Measurements from ENCODE around the gene TNC.

The TNC gene

GRCh38 chr9:115117999-115118878 is at the start of gene TNC:
TSS of gene TNC (minus strand) at chr9:115118157. CDS start at chr9:115091018, 27,139 bp downstream.
- TF ChIP-seq LEF1 (IDR thresholded peaks at IDR 0.05; ENCODE audit: borderline replicate concordance) = no peak
- no peak for TF ChIP-seq BHLHE40 (IDR thresholded peaks at IDR 0.05; ENCODE audit: borderline replicate concordance)
- no peak for TF ChIP-seq TARDBP (IDR thresholded peaks at IDR 0.05)
- no peak for TF ChIP-seq ELF4 (IDR thresholded peaks at IDR 0.05)
- TF ChIP-seq NFRKB (IDR thresholded peaks at IDR 0.05) = no peak
- TF ChIP-seq FOXK2 (IDR thresholded peaks at IDR 0.05) = no peak
- TF ChIP-seq L3MBTL2 (conservative IDR thresholded peaks at IDR 0.05) = peak; percentile 30; the same call in 1 of the 2 replicates
- TF ChIP-seq SUZ12 (IDR thresholded peaks at IDR 0.05) = no peak
- TF ChIP-seq HDGF (IDR thresholded peaks at IDR 0.05; ENCODE audit: borderline replicate concordance) = no peak
- CTCF ChIA-PET = interaction anchor here (0.6 to 0.7 kb wide), 2 partner anchors 14 to 48 kb away, joined by 3 read pairs; no protein-coding TSS in a partner anchor
- DNase-seq (ENCODE audit: extremely low spot score) = peak; percentile 36
- POLR2A ChIA-PET = interaction anchor here (0.6 to 1.3 kb wide), 7 partner anchors 8 to 174 kb away, joined by 3 to 5 read pairs (median 4); no protein-coding TSS in a partner anchor

DNA sequence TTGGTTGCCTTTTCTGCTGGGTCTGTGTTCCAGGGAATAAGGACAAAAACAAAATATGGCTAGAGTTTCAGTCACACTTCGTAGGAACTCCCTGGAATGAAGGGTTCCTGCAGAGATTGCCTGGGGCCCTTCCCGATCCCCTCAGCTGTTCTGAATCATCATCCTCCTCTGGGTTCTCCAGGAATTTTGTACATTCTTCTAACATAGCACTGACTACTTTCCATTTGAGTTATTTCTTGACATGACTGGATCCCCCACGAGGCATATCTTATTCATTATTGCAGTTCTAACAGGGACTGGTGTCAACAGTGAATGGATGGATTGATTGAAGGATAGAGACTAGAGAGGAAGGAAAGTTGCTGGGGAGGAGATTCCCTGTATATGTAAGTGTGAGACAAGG is 49.2 kb upstream of the TNC start:
- no peak for TF ChIP-seq BHLHE40 (IDR thresholded peaks at IDR 0.05; ENCODE audit: borderline replicate concordance)
- TF ChIP-seq SP1 (IDR thresholded peaks at IDR 0.05) = no peak
- TF ChIP-seq ELF4 (IDR thresholded peaks at IDR 0.05) = no peak
- no peak for TF ChIP-seq ZNF384 (IDR thresholded peaks at IDR 0.05)
- TF ChIP-seq NFRKB (IDR thresholded peaks at IDR 0.05) = no peak
- no peak for TF ChIP-seq FOXK2 (IDR thresholded peaks at IDR 0.05)
- TF ChIP-seq CTBP1 (IDR thresholded peaks at IDR 0.05; ENCODE audit: borderline replicate concordance) = no peak
- no peak for TF ChIP-seq HDGF (IDR thresholded peaks at IDR 0.05; ENCODE audit: borderline replicate concordance)
- TF ChIP-seq FOXA1 (IDR thresholded peaks at IDR 0.05) = no peak
- TF ChIP-seq L3MBTL2 (conservative IDR thresholded peaks at IDR 0.05) = no peak
- no peak for TF ChIP-seq ARNT (IDR thresholded peaks at IDR 0.05)
- POLR2A ChIA-PET = no interaction called here
- CTCF ChIA-PET = no interaction called here
- no peak for DNase-seq (ENCODE audit: extremely low spot score)

DNA sequence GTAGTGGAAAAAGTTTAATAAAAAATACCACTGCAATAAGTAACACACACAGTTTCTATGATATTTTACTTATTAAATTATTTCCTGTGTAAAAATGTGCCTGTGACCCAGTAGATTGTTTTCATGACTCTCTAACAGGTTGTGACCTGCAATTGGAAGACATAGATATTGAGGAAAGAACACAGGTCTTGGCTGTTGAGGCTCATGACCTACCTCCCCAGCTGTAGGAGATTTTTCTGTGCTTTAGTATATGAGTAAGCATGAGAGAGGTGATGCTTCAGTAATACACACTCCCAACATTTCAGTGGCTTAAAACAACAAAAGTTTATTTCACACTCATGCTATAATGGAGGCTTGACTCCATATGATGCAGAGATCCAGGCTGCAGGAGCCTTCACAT is 47.3 kb upstream of the TNC start:
- ChIA-PET CTCF (no interaction called here), POLR2A (no interaction called here)
- no peak for DNase-seq (ENCODE audit: extremely low spot score)
- TF ChIP-seq BHLHE40 (IDR thresholded peaks at IDR 0.05; ENCODE audit: borderline replicate concordance) (no peak), CTBP1 (IDR thresholded peaks at IDR 0.05; ENCODE audit: borderline replicate concordance) (no peak), NFRKB (IDR thresholded peaks at IDR 0.05) (no peak), ZNF384 (IDR thresholded peaks at IDR 0.05) (no peak), LEF1 (IDR thresholded peaks at IDR 0.05; ENCODE audit: borderline replicate concordance) (no peak), PKNOX1 (IDR thresholded peaks at IDR 0.05) (no peak), L3MBTL2 (conservative IDR thresholded peaks at IDR 0.05) (no peak), ARNT (IDR thresholded peaks at IDR 0.05) (no peak), FOXM1 (IDR thresholded peaks at IDR 0.05; ENCODE audit: borderline replicate concordance) (no peak), FOXA1 (IDR thresholded peaks at IDR 0.05) (no peak), HDGF (IDR thresholded peaks at IDR 0.05; ENCODE audit: borderline replicate concordance) (no peak), SUZ12 (IDR thresholded peaks at IDR 0.05) (no peak), SP1 (IDR thresholded peaks at IDR 0.05) (no peak)

DNA sequence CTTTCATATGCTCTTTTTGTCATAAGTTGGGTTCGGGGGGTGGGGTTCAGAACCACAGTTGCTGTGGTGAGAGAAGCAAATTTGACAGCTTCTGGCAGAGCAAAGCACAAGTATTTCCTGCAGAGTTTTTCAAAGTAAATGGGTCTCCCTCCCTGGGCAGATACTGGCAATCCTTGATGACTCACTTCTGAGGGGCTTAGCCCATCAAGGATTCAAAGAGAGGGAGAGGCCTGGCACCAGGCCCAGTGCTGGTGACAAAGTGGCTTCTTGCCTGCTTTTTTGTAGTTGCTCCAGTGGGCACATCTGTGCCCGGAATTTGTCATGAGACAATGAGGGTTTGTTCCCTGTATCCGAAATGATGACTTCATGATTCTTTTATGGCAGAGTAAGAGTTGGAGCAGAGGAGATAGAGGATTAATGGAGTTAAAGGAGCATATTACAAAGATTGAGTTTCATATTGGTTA is 46.6 kb upstream of the TNC start:
- CTCF ChIA-PET = no interaction called here
- TF ChIP-seq BHLHE40 (IDR thresholded peaks at IDR 0.05; ENCODE audit: borderline replicate concordance) (no peak), ARNT (IDR thresholded peaks at IDR 0.05) (no peak), FOXA1 (IDR thresholded peaks at IDR 0.05) (no peak), SUZ12 (IDR thresholded peaks at IDR 0.05) (no peak), TARDBP (IDR thresholded peaks at IDR 0.05) (no peak), FOXK2 (IDR thresholded peaks at IDR 0.05) (no peak), ZNF384 (IDR thresholded peaks at IDR 0.05) (no peak), LEF1 (IDR thresholded peaks at IDR 0.05; ENCODE audit: borderline replicate concordance) (no peak), NFRKB (IDR thresholded peaks at IDR 0.05) (no peak)
- no peak for DNase-seq (ENCODE audit: extremely low spot score)
- POLR2A ChIA-PET = no interaction called here

- CTCF ChIA-PET = no interaction called here
- DNase-seq (ENCODE audit: extremely low spot score) = no peak
These were observed 45.0 kb upstream of the TNC start for GRCh38 chr9:115162946-115163345.

DNA sequence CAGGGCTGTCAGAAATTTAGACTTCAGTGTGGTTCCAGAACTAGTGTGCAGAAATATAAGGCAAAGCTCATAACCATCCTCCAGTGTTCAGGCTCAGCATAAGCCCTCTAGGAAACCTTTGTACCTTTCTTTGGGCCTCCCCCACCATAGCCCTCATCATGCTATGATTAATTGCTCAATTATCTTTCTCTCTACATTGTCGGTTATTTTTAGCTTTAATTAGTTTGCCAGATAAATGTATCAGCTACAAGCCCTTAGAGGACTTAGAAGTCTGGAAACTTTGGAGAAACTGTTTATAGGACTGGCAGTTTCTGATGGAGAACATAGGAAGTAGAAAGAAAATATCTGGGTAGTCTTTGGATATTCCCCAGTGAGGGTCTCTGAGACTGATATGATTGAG is 43.5 kb upstream of the TNC start:
- CTCF ChIA-PET = no interaction called here
- no peak for DNase-seq (ENCODE audit: extremely low spot score)
- POLR2A ChIA-PET = no interaction called here
- TF ChIP-seq PKNOX1 (IDR thresholded peaks at IDR 0.05) (no peak), SP1 (IDR thresholded peaks at IDR 0.05) (no peak), LEF1 (IDR thresholded peaks at IDR 0.05; ENCODE audit: borderline replicate concordance) (no peak), CTBP1 (IDR thresholded peaks at IDR 0.05; ENCODE audit: borderline replicate concordance) (no peak), FOXM1 (IDR thresholded peaks at IDR 0.05; ENCODE audit: borderline replicate concordance) (no peak)

More at GRCh38 chr9:115162946-115163345, 45.0 kb upstream of the TNC start:
- POLR2A ChIA-PET = no interaction called here
- TF ChIP-seq L3MBTL2 (conservative IDR thresholded peaks at IDR 0.05) (no peak), PKNOX1 (IDR thresholded peaks at IDR 0.05) (no peak), SUZ12 (IDR thresholded peaks at IDR 0.05) (no peak), LEF1 (IDR thresholded peaks at IDR 0.05; ENCODE audit: borderline replicate concordance) (no peak)

All from HEK293T (cell line).